Fibroblast of mammary gland (primary cell): ENCODE results near the gene P4HB.
"Not testable (repeated sequence)": the region's sequence is repeated elsewhere in the genome, so short reads cannot be mapped to it uniquely, and the experiment has no call there.

ENCODE experiments used
- DNase-seq: peaks from one replicate; pipeline ENCODE4 v3.0.0-alpha.2; 2010; ENCODE audit warnings: low read depth
- H3K4me3 ChIP-seq: 2 replicates; pipeline ENCODE4 v1.5.1; 2011; ENCODE audit warnings: low read depth, mild to moderate bottlenecking, low read length, moderate library complexity; ENCODE audit not compliant: control insufficient read depth
- TF ChIP-seq, protein P1 (sequence below): conservative IDR thresholded peaks from 2 replicates; pipeline ENCODE4 v1.5.1; 2011; ENCODE audit warnings: low read depth, low read length, inconsistent platforms; ENCODE audit not compliant: control insufficient read depth, insufficient read depth

Gene P4HB

DNA sequence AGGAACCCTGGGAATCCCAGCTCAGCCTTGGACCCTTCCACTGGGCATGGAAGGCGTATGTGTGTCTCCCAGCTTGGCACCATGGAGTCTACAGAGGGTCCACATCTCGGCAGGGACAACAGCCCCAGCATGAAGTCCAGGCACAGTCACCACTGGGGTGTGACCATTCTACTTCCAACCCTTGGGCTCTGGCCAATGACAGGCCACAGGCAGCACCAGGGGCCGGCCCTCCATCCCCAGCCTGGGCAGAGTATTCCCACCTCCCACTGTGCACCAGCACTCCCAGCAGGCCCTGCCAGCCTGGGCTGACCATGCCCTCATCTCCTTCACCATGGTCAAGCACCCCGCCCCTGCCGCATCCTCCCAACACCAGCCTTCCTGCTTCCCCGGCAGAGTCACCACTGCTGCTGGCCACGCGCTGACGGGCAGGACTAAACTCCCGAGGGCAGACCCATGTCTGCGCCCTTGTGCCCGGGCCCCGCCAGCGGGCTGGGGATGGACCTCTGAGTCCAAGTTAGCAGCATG lies 15.9 kb downstream of the P4HB start:
- no peak for DNase-seq
- TF ChIP-seq, protein P1, sequence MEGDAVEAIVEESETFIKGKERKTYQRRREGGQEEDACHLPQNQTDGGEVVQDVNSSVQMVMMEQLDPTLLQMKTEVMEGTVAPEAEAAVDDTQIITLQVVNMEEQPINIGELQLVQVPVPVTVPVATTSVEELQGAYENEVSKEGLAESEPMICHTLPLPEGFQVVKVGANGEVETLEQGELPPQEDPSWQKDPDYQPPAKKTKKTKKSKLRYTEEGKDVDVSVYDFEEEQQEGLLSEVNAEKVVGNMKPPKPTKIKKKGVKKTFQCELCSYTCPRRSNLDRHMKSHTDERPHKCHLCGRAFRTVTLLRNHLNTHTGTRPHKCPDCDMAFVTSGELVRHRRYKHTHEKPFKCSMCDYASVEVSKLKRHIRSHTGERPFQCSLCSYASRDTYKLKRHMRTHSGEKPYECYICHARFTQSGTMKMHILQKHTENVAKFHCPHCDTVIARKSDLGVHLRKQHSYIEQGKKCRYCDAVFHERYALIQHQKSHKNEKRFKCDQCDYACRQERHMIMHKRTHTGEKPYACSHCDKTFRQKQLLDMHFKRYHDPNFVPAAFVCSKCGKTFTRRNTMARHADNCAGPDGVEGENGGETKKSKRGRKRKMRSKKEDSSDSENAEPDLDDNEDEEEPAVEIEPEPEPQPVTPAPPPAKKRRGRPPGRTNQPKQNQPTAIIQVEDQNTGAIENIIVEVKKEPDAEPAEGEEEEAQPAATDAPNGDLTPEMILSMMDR, result no peak
- no peak overlapping the region for H3K4me3 ChIP-seq

DNA sequence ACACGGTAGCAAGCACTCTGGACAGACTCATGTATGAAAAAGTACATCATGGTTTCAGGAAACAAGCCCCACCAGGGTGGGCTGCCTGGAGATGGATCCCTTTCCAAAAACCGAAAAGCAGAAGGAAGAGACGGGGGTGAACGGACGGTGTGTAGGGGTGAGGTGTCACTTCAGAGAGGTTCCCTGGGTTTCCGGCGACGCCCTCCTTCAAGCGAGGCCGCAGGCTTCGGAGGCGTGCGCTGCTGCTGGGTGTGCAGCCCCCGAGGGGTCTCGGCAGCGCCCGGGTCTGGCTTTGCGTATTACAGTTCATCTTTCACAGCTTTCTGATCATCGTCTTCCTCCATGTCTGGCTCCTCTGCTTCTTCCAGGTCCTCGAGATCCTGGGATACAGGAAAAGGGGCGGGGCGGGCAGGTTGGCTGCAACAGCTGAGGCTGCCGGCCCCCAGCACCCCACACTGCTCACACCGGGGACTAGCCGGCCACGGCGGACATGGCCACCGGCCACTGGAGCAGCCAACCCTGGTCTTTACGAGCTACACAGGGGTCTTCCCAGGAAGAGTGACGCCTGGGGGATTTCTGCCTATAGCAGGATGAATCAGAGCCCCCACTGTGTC lies 16.5 kb downstream of the P4HB start:
- TF ChIP-seq, protein P1, result no peak
- H3K4me3 ChIP-seq, result no peak overlapping the region
- DNase-seq, result no peak

DNA sequence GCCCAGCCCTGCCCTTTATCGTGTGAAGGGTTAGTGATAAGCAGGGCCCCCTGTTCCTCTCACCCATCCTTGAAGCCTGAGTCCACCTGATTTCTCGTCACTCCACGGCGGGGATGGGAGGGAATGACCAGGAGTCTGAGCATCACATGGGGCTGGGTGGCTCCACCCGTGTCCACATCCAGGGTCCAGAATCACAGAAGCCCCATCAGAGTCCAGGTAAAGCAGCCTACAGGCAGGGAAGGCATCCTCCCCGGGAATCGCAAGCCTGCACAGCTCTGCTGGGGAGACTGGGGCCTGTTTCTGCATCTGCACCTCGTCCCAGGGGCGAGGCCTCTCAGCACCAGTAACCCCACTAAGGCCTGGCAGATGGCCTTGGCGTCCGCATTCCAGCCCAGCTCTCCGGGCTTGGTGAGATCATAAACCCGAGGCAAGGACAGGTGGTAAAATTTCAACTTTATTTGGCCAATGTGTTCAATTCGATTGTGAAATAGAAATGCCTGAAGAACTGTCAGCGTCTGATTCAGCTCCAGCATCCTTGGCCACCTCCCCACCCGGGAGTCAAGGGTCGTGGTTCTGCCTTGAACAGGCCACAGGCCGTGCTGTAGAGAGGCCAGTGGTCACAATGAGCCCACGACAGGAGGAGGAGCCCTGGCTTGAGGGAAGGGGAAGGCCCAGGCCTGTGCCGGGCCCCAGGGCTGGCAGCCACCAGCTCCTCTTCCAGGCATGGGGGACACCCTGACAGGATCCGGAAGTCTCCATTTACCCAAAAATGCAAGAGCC lies 17.4 kb downstream of the P4HB start:
- no peak overlapping the region for H3K4me3 ChIP-seq
- peak; percentile 88 for DNase-seq
- TF ChIP-seq, protein P1, result no peak

DNA sequence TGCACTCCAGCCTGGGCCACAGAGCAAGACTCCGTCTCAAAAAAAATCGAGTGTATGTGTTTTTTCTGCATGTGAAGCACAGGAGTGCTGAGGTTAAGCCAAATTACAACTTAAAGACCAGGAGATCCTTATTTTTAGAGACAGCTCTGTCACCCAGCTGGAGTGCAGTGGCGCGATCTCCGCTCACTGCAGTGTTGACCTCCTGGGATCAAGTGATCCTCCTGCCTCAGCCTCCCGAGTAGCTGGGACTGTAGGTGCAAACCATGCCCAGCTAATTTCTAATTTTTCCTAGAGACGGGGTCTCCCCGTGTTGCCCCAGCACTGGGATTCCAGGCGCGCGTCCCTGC lies 18.0 kb downstream of the P4HB start:
- no peak for DNase-seq
- H3K4me3 ChIP-seq, result no peak overlapping the region
- TF ChIP-seq, protein P1, result no peak

DNA sequence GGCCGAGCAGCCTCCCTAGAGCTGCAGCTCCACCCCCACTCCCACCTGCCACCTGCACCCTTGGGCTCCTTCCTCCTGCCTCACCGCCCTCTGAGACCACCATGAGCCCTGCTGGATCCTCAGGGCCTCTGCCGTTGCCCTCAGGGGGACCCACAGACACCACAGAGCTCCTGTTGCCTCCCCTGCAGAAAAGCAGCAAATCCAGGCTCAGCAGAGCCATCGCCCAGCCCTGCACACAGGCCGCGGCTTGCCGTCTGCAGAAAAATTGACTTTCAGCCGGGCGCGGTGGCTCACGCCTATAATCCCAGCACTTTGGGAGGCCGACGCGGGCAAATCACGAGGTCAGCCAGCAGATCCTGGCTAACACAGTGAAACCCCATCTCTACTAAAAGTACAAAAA lies 18.5 kb downstream of the P4HB start:
- TF ChIP-seq, protein P1, result no peak
- DNase-seq, result no peak
- no peak overlapping the region for H3K4me3 ChIP-seq

DNA sequence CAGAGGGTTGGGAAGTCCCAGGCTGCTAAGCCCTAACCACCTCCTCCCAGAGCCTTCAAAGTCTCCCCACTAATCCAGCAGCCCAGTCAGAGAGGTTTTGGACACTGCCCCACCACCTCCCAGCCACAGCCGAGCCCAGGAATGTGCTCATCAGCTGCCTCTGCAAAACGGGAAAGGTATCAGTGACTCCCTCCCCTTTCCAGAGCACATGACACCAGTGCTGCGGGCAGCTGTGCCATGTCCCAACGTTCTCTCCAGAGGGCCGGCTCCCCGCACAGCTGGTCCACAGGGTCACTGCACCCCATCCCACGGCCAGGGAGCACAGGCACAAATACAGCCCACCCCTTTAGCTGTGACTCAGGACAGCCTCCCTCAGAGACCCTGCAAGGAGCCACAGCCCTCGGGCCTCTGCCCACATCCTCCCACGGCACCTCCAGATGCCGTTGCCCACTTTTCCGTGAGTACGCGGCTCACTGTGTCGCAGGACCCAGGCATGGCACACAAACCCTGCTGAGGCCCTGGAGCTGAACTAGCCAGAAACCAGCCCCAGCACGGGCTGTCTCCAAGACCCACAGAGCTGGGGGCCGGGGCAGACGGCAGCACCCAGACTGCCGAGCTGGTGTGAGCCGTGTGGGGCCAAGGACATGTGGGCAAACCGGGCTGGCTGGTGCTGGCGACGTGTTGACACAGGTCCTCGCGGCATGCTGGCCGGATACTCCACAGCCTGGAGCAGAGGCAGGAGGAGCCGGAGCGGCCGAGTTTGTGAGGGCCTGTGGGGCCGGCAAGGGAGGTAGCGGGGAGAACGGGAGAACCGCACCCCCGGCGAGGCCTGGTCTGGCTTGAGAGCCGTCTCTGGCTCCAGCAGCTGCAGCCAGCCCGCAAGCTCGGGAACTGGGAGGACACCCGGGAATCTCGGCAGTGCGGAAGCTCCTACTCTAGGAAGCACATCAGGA lies 19.2 kb downstream of the P4HB start:
- no peak for DNase-seq
- TF ChIP-seq, protein P1, result no peak
- H3K4me3 ChIP-seq, result no peak overlapping the region

DNA sequence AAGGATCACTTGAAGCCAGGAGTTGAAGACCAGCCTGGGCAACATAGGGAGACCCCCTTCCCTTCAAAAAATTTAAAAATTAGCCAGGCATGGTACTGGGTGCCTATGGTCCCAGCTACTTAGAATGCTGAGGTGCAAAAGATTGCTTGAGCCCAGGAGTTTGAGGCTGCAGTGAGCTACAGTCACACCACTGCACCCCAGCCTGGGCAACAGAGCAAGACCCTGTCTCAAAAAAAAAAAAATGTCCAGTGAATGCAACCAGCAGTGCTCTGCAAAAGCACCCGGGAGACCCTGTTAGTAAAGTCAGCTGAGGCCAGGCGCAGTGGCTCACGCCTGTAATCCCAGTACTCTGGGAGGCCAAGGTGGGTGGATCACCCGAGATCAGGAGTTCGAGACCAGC lies 20.3 kb downstream of the P4HB start:
- H3K4me3 ChIP-seq, DNase-seq: not testable (repeated sequence)
